GM21619 (cell line): ENCODE measurements around the gene TEX29.

ENCODE experiments used
- ATAC-seq: cut with Tn5 transposase; IDR thresholded peaks from one replicate; pipeline ENCODE4 v1.9.1; 2021; ENCODE audit not compliant: unreplicated experiment

TEX29 gene

DNA sequence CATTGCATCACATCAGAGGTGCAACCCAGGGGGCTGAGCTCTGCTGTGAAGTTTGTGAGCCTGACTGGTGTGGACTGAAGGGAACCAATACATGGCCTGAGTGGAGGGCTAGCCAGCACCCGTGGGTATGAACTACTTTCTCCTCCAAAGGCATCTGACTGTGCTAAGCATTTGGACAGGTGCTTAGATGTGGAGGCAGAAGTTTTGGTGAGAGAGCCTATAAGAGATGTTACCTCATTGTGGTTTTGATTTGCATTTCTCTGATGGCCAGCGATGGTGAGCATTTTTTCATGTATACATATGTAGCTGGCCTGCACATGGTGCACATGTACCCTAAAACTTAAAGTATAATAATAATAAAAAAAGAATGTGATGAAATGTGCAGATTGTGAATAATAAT, 46.9 kb downstream of the TEX29 start:
- no peak for ATAC-seq

DNA sequence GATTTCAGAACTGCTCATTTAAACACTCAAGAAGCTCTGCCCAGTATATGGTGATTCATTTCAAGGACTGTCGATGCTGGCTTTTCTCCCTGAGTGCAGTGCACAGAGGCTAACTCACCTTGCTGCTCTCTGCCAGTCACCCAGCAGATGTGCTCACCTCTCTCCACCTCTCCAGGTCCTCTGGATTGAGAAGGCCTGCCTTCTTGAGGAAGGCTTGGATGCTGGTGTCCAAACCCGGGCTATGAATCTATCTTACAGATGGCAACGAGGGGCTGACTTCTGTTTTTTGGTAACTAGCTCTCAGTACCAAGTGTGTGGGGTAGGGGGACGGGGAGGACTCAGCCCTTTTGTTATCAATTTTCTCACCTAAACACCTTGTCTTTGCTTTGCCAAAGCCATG, 47.6 kb downstream of the TEX29 start:
- no peak for ATAC-seq

GRCh38 chr13:111370147-111370546, 49.7 kb downstream of the TEX29 start:
- no peak for ATAC-seq

DNA sequence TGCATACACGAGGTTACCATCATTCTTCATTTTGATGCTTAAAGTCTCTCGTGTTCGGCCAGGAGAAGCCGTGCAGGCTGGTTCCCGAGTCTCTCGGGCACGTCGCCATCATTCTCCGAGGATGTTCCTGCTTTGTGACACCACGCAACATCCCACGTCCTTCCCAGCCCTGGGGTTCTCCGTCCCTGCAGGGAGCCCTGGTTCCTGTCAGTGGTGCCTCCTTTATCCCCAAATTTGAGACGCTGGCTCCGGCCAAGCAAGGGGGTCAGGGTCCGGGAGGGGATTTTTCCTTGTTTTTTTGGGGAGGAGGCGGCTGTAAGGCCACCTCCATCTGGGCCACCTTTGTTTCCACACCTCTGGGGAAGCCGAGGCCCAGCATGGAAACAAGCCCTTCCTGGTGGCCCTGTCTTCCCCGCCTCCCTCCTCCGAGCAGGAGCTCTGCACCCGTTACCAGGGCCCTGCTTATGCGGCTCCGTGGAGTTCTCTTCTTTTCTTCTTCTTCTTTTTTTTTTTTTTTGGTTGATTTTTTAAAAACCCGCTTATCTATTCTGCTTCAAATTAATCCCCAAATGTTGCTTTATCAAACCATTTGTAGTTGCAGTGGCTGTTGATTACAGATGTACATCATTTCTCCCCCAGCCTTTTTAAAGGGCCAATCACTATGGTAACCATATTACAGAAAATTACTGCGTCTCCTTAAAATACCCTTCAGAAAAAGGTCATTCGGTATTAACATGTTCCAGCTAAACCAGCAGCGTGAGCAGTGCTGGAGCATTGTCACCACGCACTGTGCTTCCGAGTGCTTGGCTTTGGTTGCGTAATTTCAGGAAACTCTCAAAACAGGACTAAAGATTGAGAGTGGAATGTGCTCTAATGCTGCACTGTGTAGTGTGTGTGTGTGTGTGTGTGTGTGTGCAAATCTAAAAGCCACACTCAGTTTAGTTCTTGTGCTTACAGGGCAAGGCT, 50.4 kb downstream of the TEX29 start:
- no peak for ATAC-seq

DNA sequence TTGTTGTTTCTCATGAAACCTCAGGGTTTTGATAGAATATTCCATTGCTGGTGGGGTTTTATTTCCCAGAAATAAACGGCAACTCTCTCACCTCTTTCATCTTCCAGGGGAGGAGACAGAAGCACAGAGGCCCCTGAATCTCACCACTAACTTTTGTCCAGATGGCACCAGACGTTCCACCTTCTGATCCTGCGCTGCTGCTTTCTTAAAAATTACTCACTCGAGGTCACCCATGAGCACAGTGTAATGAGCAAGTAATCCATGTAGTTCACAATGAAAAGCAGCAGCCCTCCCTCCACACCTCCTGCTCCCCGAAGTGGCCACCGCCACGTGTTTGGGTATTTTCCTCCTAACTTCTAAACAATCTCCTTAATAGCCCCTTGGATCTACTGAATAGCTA, 51.3 kb downstream of the TEX29 start:
- no peak for ATAC-seq

DNA sequence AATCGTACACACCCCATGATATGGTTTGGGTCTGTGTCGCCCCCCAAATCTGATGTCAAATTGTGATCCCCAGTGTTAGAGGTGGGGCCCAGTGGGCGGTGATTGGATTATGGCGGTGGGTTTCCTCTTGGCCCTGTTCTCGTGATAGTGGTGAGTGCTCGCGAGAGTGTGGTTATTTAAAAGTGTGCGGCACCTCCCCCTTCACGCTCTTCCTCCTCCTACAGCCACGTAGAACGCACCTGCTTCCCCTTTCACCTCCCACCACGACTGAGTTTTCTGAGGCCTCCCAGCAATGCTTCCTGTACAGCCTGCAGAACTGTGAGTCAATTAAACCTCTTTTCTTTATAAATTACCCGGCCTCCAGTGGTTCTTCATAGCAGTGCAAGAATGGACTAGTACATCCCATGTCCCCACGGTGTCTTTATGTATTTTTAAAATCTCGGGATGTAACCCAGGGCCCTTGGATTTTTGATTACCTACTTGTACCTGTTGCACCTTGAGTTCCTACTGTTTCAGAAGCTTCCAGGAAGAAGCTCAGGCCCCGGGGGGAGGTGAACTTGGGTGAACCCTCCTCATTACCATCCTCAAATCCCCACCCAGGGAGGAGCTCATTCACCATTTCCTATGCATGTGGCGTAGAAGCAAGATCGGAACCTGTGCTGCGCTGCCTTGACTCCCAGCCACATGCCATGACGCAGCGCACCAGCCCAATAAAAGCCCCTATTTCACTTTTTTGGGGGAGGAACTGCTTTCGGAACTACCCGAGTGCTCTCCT, 52.4 kb downstream of the TEX29 start:
- no peak for ATAC-seq

GRCh38 chr13:111373486-111373885, 53.0 kb downstream of the TEX29 start:
- ATAC-seq: no peak

DNA sequence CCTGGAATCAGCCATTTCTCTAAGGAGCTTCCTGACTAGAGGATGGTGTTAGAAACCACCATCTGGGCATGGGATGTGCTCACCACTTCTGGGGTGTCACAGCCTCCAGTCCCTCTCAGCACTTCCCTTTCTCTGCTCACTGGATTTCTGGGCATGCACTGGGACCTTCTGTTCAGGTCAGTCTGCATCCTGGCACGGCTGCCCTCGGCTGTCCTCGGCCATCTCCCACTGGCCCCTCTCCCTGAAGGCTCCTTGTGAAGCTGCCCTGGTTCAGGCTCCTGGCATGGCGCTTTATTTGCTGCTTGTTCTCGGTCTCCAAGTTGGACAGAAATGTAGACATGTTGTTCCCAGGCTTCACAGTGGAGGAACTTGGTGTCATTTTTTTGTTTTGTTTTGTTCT, 60.0 kb downstream of the TEX29 start:
- ATAC-seq: no peak

DNA sequence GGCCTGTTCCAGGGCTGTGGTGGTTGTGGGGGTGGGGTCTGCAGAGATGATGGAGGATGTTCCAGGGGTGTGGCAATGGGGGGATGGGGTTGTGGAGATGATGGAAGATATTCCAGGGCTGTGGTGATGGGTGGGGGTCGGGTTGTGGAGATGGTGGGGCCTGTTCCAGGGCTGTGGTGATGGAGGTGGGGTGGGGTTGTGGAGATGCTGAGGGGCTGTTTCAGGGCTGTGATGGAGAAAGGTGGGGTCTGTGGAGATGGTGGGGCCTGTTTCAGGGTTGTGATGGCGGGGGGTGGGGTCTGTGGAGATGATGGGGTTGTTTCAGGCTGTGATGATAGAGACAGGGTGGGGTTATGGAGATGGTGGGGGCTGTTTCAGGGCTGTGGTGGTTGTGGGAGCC, 62.0 kb downstream of the TEX29 start:
- ATAC-seq: no peak

GRCh38 chr13:111382877-111383276, 62.4 kb downstream of the TEX29 start:
- ATAC-seq: no peak

GRCh38 chr13:111383591-111384440, 63.4 kb downstream of the TEX29 start:
- ATAC-seq: no peak

DNA sequence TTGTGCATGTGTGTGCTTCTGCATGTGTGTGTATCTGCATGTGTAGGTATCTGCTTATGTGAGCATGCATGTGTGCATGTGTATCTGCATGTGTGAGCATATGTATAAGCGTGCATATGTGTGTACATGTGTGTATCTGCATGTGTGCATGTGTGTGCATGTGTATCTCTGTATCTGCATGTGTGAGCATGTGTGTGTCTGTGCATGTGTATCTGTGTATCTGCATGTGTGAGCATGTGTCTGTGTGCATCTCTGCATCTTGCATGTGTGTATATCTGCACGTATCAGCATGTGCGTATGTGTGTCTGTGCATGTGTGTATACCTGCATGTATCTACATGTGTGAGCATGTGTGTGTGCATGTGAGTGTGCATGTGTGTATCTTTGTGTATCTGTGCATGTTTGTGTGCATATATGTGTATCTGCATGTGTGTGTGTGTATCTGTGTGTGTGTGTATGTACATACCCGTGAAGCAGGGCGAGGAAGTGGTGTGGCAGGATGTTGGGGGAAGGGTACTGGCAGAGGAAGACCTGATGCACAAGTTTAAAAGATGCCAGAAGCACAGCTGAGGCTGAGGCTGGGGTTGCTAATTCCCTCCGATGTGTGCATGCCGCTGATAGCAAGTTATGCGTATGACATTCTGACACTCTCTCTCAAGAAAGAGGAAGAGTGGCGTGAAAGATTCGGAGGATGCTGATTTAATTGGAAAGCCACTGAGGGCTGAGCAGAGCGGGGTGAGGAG, 64.2 kb downstream of the TEX29 start:
- ATAC-seq: no peak

DNA sequence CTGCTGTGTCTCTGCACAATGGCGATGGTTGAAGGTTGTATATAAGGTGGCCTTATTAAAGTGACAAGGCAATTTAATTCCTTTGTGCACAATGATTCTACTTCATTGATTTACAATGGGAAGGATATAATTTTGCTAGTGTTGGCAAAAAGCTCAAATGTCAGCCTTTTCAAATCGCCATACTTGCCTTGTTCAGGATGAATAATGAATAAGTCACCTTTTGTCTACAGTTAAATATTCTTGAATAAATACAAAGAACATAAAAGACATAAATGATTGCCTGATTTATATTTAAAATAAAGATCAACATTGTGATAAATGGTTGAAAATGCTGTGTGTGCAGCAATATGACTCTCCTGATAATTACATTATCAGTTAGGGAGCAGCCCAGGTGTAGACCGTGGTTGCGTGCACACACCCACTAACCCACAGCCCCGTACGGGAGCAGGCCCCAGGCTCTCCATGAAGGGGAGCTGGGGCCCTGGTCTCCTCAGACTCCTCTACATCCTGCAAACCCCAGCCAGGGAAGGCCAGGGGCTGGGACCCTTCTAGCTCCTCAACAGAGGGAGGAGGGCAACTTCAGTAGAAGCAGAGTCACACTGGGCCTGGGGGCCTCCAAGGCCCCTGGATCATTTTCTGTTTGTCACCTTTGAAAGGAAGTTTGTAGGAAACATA, 64.9 kb downstream of the TEX29 start:
- ATAC-seq: no peak

DNA sequence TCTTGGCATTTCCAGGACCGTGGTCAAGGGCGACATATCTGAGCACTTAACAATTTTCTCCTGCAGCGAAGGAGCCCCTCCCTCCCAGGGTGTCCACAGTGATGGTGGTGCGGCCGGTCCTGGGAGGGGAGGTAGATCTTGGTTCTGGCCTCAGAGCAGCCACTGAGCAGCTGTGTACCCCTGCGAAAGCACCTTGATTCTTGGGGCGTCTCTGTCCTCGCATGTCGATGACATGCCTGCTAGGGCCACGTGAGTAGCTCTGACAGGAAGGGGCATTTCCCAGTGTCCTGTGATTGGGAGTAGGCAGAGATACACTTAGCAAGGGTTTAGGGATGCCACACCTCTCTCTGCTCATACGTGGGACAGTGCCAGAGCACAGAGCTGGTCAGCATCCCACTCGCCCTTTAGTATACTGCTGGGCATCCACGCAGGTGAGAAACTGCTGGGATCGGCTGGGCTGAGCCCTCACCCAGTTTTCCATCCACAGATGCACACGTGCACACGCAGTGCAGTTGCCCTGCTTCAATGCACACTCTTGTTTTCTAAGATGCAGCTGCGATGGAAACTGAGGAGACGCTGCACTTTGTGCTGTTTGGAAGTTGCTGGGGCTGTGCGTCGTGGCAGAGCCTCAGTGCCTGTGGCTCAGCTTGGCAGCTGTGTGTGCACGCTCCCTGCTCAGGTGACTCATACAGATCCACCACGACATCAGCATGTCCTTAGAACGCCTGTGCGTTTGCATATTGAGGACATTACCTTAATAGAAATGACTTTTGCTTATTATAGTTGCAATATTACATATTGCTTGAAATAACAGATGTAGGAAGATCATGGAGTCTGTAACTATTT, 66.8 kb downstream of the TEX29 start:
- no peak for ATAC-seq

- ATAC-seq: no peak
Observed at GRCh38 chr13:111387945-111388600, 67.6 kb downstream of the TEX29 start.

DNA sequence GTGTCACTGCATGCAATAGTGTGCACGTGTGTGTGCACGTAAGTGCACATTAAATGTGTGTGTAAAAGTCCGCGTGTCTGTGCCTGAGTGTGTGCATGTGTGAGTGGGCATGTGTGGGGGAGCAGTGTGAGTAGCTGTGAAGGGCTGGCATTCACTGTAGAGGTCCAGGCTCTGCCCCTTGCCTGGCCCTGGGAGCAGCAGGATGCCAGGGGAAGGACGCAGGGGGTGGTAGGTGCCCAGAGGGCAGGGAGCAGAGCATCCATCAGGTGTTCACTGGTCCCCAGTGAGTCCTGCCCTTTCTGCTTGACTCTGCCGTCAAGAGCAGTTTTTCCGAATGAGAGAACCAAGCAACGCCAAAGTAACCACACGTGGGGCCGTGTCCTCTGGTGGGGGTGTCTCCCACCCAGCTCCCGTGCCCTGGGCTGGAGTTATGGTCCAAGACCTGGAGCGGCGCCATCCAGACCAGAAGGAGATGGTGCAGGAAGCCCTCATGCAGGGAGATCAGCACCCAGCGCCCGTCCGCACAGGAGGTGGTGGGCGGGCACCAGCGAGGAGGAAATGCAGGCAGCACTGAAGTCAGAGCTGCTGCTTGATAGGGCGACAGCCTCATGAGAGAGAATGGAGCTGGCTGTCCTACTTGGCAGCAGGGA, 68.5 kb downstream of the TEX29 start:
- no peak for ATAC-seq

DNA sequence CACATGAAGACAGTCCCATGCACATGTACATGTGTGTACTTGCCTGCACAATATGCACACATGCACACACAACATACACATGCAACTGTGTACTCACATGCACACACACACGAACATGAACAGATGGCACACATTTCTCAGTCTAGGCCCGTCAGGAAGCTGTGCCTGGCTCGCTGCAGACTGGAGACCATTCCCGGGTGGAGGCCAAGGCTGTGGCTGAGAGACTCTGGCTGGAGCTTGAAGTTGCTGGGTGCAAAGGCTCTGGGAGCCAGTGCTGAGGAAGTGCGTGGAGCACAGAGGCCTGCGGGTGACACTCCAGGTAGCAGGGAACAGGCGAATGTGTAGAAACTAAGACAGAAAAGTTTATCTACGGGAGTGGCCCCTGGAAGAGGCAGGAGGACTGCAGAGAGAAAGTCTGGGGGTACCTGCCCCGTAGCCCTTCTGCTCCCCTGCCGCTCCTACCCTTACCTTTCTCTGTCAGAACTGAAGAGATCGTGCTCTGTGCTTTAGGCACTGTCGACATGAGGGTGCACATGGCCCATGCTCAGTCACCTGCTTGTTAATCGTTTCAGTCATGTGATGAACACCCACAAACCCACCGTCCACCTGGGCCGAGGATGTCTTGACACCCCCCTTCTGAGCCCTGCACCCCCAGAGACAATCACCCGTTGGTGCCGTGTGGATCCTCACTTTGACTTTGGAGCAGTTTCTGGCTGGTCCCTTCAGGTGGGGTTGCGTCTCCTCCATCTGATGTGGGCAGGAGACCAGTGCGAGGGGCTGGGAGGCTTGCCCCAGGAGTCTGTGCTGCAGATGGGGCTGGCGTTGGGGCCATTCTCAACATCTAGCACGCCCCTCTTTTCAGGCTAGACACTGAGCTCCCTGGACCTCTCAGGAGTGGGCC, 69.4 kb downstream of the TEX29 start:
- no peak for ATAC-seq
